GM12864 (cell line): Measurements from ENCODE around the gene TTC23L.

ENCODE experiments used
- DNase-seq: peaks from one replicate; pipeline ENCODE4 v3.0.0-alpha.2; 2011; ENCODE audit warnings: low read depth
- H3K4me3 ChIP-seq: 2 replicates; pipeline ENCODE4 v1.5.1; 2011; ENCODE audit warnings: mild to moderate bottlenecking, low read depth, low read length, control low read depth
- CTCF ChIP-seq: IDR thresholded peaks from 2 replicates; pipeline ENCODE4 v1.5.1; 2011; ENCODE audit warnings: low read depth, mild to moderate bottlenecking, moderate library complexity, low read length, control low read depth, inconsistent platforms; ENCODE audit errors: missing control alignments

TTC23L gene

GRCh38 chr5:34857894-34858293, 18.9 kb downstream of the TTC23L start:
- no peak for DNase-seq
- TF ChIP-seq CTCF: no peak
- no peak overlapping the region for H3K4me3 ChIP-seq

- no peak overlapping the region for H3K4me3 ChIP-seq
- TF ChIP-seq CTCF: no peak
- DNase-seq: no peak
Measured at GRCh38 chr5:34858790-34859189, 19.8 kb downstream of the TTC23L start.

GRCh38 chr5:34859253-34859652, 20.3 kb downstream of the TTC23L start:
- H3K4me3 ChIP-seq: no peak overlapping the region
- DNase-seq: no peak
- TF ChIP-seq CTCF: no peak

GRCh38 chr5:34863946-34864345, 25.0 kb downstream of the TTC23L start:
- H3K4me3 ChIP-seq: no peak overlapping the region

GRCh38 chr5:34865091-34865490, 26.1 kb downstream of the TTC23L start:
- DNase-seq: no peak
- no peak for TF ChIP-seq CTCF
- H3K4me3 ChIP-seq: no peak overlapping the region

More at GRCh38 chr5:34863946-34864345, 25.0 kb downstream of the TTC23L start:
- no peak for DNase-seq
- TF ChIP-seq CTCF: no peak

- H3K4me3 ChIP-seq: no peak overlapping the region
- TF ChIP-seq CTCF: no peak
- DNase-seq: no peak
Measured at GRCh38 chr5:34866989-34867471, 28.1 kb downstream of the TTC23L start.

GRCh38 chr5:34867660-34868059, 28.7 kb downstream of the TTC23L start:
- no peak overlapping the region for H3K4me3 ChIP-seq
- no peak for DNase-seq
- TF ChIP-seq CTCF: no peak
